Activated CD4-positive, alpha-beta T cell treated with anti-CD3 and anti-CD28 coated beads, Interleukin-2, amount 10 ng/mL, durations not matched to agents 7 days and 5 days (primary cell): ENCODE results near the gene ZDHHC8. TPM values are rescaled to one million over a fixed set of nuclear protein-coding genes. Genes with fewer than 3 reads are reported as not detected.

ENCODE experiments used
- CTCF ChIA-PET: fragments of 350-600 bp; sonication (Branson Sonifier 250); formaldehyde crosslinking; loops from one replicate; lab custom pipeline; 2021; ENCODE audit warnings: antibody characterized with exemption; lab: Charles Lee
- POLR2A ChIA-PET: fragments of 350-600 bp; sonication (Branson Sonifier 250); formaldehyde crosslinking; loops from one replicate; lab custom pipeline; 2021; ENCODE audit warnings: antibody characterized with exemption; lab: Charles Lee
- DNase-seq: peaks from one replicate; pipeline ENCODE4 v3.0.0-alpha.2; 2020
- H3K27ac Mint-ChIP-seq: one replicate; pipeline ENCODE4 v1.8.0; 2021; ENCODE audit warnings: mild to moderate bottlenecking, moderate library complexity, mixed read lengths
- H3K27me3 Mint-ChIP-seq: one replicate; pipeline ENCODE4 v1.8.0; 2021; ENCODE audit warnings: mixed read lengths
- H3K36me3 Mint-ChIP-seq: one replicate; pipeline ENCODE4 v1.8.0; 2021; ENCODE audit warnings: low read depth, mixed read lengths
- H3K4me1 Mint-ChIP-seq: one replicate; pipeline ENCODE4 v1.8.0; 2021; ENCODE audit warnings: mixed read lengths
- H3K4me3 Mint-ChIP-seq: one replicate; pipeline ENCODE4 v1.8.0; 2021; ENCODE audit warnings: mild to moderate bottlenecking, moderate library complexity, mixed read lengths
- H3K9me3 Mint-ChIP-seq: one replicate; pipeline ENCODE4 v1.8.0; 2021; ENCODE audit warnings: mixed read lengths
- total RNA-seq, 2 experiments: library from RNA; stranded (reverse); gene quantifications; one replicate each; pipeline ENCODE4 v1.2.3, GENCODE V29; 2021

Gene ZDHHC8
- 10 to 100 TPM; 57.9 to 58.9 TPM for total RNA-seq

DNA sequence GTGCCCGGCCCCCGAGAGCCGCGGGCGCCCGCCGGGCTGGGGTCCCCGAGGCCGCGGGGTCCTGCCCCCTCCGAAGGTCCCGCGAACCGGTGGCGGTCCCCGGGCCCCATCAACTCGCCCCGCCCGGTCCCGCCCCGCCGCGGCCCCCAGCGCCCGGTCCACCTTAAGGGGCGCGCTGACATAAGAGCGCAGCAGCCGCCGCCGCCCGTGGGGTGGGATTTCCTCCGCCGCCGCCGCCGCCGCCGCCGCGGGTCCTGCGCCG lies at the start of gene ZDHHC8:
Gene ZDHHC8 (plus strand): TSS at position 208 of the 262 bp plus-strand sequence. CDS start 144 bp downstream, outside the sequence.
- H3K9me3 Mint-ChIP-seq, result no peaks in the 10 kb centered on the region
- ChIA-PET POLR2A (interaction anchor here (0.6 kb wide), 1 partner anchor 113 kb away, joined by 3 read pairs; no protein-coding TSS in a partner anchor), CTCF (no interaction called here)
- peaks cover 3% of the 10 kb centered on the region for H3K36me3 Mint-ChIP-seq
- peak within 1 kb of the TSS; percentile 57 for H3K27ac Mint-ChIP-seq
- no peaks in the 10 kb centered on the region for H3K27me3 Mint-ChIP-seq
- H3K4me1 Mint-ChIP-seq, result peaks cover 18% of the 10 kb centered on the region
- peak; percentile 30 for DNase-seq
- peak within 1 kb of the TSS; percentile 69 for H3K4me3 Mint-ChIP-seq

DNA sequence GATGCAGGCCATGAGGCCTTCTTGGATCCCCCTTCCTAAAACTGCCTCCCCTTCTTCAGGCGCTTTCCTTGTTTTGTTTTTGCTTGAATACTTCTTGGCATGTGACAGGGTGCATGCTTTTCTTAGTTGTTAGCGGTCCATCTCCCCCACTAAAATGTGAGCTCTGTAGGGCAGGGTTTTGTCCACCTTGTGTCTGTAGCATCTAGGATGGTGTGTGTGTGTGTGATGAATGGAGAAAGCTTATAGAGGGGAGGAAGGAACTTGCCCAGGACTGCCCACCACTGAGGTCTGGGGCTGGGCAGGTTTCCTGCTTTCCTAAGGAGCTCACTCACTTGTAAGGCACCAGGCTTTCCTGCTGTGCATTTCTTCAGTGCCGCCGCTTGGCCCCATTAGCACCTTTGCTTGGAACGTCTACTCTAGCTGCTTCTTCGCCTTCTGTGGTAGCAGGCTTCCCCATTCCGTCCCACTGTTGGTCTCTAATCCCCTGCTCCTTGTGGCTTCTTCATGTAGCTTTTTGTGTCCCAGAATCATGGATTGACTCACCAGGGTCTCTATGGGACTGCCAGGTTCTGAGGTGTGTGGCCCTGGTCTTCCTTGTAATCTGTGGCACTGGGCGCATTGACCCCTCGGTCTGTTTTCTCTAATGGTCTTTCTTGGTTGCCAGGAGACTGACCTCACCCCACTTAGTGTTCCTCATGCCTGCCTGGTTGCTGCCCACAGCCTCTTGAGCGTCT lies 48.3 kb upstream of the ZDHHC8 start:
- DNase-seq, result no peak
- Mint-ChIP-seq H3K9me3 (no peaks in the 10 kb centered on the region), H3K27me3 (no peaks in the 10 kb centered on the region), H3K36me3 (peaks cover 24% of the 10 kb centered on the region), H3K4me1 (peaks cover 52% of the 10 kb centered on the region), H3K27ac (no peak overlapping the region), H3K4me3 (peak overlapping the region; percentile 1)
- ChIA-PET CTCF (interaction anchor here (0.7 to 1.2 kb wide), 4 partner anchors 8 to 28 kb away, joined by 3 to 4 read pairs (median 3); no protein-coding TSS in a partner anchor), POLR2A (no interaction called here)

DNA sequence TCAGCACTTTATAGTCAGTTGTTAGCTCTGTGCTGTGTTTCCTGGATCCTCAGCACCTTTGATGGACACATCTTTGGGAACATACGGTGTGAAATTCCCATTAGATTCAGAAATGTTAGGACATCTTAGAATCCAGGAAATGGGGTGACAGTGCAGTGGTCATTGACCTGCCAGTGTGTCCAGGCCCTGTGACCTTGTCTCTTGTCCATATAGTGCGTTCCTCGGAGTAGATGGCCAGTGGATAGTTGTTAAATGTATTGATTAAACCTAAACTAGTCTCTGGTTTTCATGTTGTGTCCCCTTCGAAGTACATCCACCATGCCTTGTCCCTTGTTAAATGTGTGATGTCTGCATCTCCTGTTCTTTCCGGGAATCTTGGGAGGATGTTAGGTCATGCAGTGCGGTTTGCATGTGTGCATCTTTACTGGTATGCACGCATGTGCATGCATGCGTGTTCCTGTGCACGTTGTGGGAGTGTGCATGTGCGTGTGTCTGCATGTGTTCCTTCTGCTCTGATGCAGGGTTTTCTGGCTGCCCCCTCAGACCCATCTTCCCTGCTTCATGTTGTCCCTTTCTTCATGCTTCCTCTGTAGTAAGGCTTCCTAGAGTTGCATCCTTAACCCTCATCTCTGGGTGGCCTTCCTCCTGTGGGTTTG lies 47.6 kb upstream of the ZDHHC8 start:
- Mint-ChIP-seq H3K27ac (no peak overlapping the region), H3K9me3 (no peaks in the 10 kb centered on the region), H3K27me3 (no peaks in the 10 kb centered on the region), H3K4me3 (no peak overlapping the region), H3K36me3 (peaks cover 29% of the 10 kb centered on the region), H3K4me1 (peaks cover 52% of the 10 kb centered on the region)
- DNase-seq, result no peak
- POLR2A ChIA-PET, result no interaction called here
- CTCF ChIA-PET, result interaction anchor here (1.2 kb wide), 1 partner anchor 10 kb away, joined by 3 read pairs; no protein-coding TSS in a partner anchor

DNA sequence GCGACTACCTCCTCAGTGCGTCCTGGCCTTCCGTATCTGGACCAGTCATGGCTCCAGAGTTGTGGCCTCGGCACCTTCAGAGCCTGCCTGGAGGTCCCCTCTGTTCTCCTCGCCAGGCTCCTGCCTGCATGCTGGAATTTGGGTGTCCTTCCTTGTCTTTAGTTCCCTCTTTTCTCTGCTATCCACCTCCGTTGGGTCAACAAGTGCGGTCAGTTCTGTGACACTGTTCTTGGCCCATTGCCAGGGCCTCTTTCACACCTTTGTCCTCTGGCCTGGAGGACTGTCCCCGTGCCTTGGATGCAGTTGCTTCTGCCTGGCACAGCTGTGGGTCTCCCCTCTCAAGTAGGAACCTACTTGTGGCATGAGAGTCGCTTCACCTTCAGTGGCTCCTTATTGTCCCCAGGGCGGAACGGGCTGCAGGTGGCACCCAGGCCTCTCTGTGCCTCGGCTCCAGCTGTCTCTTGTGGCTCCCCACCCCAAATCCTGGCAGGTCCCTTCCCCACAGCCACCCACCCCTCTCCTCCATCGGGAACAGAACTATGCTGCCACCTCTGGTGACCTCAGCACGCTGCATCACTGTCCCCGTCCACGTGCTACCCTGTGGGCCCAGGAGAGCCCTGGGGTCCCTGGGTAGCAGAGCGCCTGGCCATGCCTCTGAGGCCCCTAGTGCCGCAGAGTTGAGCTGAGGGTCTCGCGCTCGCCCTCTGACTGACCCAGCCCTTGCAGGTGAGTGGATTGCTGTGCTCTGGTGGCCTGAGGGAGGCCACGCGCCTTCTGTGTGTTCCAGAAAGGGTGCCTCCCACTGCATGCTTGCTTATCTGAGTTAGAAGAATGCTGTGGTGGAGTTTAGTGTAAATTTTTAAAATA lies 46.8 kb upstream of the ZDHHC8 start:
- no peak overlapping the region for H3K27ac Mint-ChIP-seq
- CTCF ChIA-PET, result interaction anchor here (0.8 to 1.2 kb wide), 3 partner anchors 11 to 45 kb away, joined by 3 to 4 read pairs (median 3); partner anchors contain the start of gene RANBP1
- H3K9me3 Mint-ChIP-seq, result no peaks in the 10 kb centered on the region
- POLR2A ChIA-PET, result no interaction called here
- H3K4me3 Mint-ChIP-seq, result no peak overlapping the region
- peaks cover 32% of the 10 kb centered on the region for H3K36me3 Mint-ChIP-seq
- no peaks in the 10 kb centered on the region for H3K27me3 Mint-ChIP-seq
- DNase-seq, result peak; percentile 35
- peaks cover 48% of the 10 kb centered on the region for H3K4me1 Mint-ChIP-seq

DNA sequence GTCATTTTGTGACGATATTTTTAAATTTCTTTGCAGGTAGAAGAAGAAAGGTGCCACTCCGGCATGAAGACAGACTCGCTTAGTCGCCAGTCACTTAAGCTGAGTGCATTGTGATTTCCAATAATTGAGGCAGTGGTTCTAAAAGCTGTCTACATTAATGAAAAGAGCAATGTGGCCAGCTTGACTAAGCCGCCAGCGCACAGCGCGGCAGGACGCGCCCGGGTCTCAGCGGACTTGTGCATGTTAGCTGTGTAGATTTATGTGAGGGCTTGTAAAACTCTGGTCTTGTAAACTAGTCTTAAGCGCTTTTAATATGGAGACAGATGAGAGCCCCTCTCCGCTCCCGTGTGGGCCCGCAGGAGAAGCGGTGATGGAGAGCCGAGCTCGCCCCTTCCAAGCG lies 46.0 kb upstream of the ZDHHC8 start:
- Mint-ChIP-seq H3K4me1 (peaks cover 47% of the 10 kb centered on the region), H3K27me3 (no peaks in the 10 kb centered on the region), H3K4me3 (no peak overlapping the region), H3K9me3 (no peaks in the 10 kb centered on the region), H3K27ac (no peak overlapping the region), H3K36me3 (peaks cover 39% of the 10 kb centered on the region)
- DNase-seq, result no peak
- ChIA-PET POLR2A (no interaction called here), CTCF (interaction anchor here (0.9 to 1.2 kb wide), 2 partner anchors 25 to 44 kb away, joined by 4 to 6 read pairs; no protein-coding TSS in a partner anchor)

GRCh38 chr22:20086101-20086599 lies 45.5 kb upstream of the ZDHHC8 start:
- H3K27ac Mint-ChIP-seq, result no peak overlapping the region
- DNase-seq, result no peak
- H3K4me1 Mint-ChIP-seq, result peaks cover 44% of the 10 kb centered on the region
- no peaks in the 10 kb centered on the region for H3K27me3 Mint-ChIP-seq
- POLR2A ChIA-PET, result no interaction called here
- H3K36me3 Mint-ChIP-seq, result peaks cover 43% of the 10 kb centered on the region
- H3K4me3 Mint-ChIP-seq, result no peak overlapping the region
- CTCF ChIA-PET, result interaction anchor here (0.9 to 1.2 kb wide), 2 partner anchors 25 to 43 kb away, joined by 4 to 6 read pairs; no protein-coding TSS in a partner anchor
- no peaks in the 10 kb centered on the region for H3K9me3 Mint-ChIP-seq

- CTCF ChIA-PET, result interaction anchor here (1.2 kb wide), 1 partner anchor 24 kb away, joined by 6 read pairs; no protein-coding TSS in a partner anchor
- Mint-ChIP-seq H3K36me3 (peaks cover 45% of the 10 kb centered on the region), H3K4me3 (no peak overlapping the region), H3K9me3 (no peaks in the 10 kb centered on the region), H3K4me1 (peaks cover 43% of the 10 kb centered on the region), H3K27ac (no peak overlapping the region), H3K27me3 (no peaks in the 10 kb centered on the region)
- no peak for DNase-seq
- POLR2A ChIA-PET, result no interaction called here
Measured at GRCh38 chr22:20086763-20087162, 44.8 kb upstream of the ZDHHC8 start.

GRCh38 chr22:20087319-20088262 lies 44.0 kb upstream of the ZDHHC8 start:
- Mint-ChIP-seq H3K4me3 (no peak overlapping the region), H3K9me3 (no peaks in the 10 kb centered on the region), H3K4me1 (peaks cover 35% of the 10 kb centered on the region), H3K36me3 (peaks cover 53% of the 10 kb centered on the region), H3K27ac (no peak overlapping the region), H3K27me3 (no peaks in the 10 kb centered on the region)
- ChIA-PET POLR2A (no interaction called here), CTCF (no interaction called here)
- no peak for DNase-seq

DNA sequence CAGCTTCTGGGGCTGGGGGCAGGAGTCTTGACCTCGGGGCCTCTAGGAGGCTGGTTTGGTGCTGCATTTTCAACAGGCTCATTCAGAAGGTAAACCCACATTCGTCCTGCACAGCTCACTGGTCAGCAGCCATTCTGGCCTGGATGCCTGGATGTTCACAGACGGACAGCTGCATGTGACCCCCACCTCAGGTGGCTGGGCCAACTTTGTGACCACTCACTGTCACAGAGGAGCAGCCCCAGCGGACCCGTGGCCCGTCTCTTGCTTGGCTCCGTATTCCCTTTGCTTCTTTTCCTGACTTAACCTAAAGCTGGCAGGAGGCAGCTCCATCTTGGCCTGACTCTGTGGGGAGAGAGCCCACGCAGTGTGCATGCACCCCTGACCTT lies 43.3 kb upstream of the ZDHHC8 start:
- CTCF ChIA-PET, result no interaction called here
- Mint-ChIP-seq H3K27me3 (no peaks in the 10 kb centered on the region), H3K9me3 (no peaks in the 10 kb centered on the region), H3K27ac (no peak overlapping the region), H3K36me3 (peaks cover 56% of the 10 kb centered on the region), H3K4me1 (peaks cover 28% of the 10 kb centered on the region), H3K4me3 (no peak overlapping the region)
- no peak for DNase-seq
- POLR2A ChIA-PET, result no interaction called here

DNA sequence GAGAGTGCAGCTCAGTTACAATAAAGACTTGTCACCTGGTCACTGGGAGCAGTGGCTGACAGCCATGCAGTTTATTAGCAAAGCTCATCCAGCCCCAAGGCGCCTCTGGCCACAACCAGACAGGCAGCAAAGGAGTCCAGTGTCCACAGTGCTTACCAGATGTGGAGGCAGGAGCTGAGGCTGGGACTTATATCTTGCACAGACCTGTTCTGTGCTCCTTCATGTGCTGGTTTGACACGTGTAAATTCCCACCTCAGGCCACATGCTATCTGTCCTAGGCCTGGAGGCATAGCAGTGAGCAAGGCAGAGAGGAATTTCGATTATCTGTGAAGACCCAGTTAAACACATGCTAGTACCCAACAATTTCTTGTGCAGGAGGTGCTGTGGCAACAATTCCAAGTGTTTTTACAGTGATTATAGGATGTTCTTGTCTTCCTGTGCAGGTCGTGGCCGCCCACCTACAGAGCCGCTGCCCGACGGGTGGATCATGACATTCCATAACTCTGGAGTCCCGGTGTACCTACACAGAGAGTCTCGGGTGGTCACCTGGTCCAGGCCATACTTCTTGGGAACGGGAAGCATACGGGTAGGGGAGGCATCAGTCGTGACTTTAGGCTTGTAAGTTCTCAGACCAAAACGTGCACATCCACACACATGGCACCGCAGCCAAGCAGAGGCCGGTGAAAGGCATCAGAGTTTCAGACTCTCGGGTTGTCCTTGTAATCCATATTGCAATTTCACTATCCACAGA lies 42.2 kb upstream of the ZDHHC8 start:
- H3K27ac Mint-ChIP-seq, result no peak overlapping the region
- ChIA-PET POLR2A (no interaction called here), CTCF (no interaction called here)
- H3K9me3 Mint-ChIP-seq, result no peaks in the 10 kb centered on the region
- H3K27me3 Mint-ChIP-seq, result no peaks in the 10 kb centered on the region
- H3K36me3 Mint-ChIP-seq, result peaks cover 67% of the 10 kb centered on the region
- no peak for DNase-seq
- H3K4me1 Mint-ChIP-seq, result peaks cover 23% of the 10 kb centered on the region
- H3K4me3 Mint-ChIP-seq, result no peak overlapping the region

GRCh38 chr22:20089977-20090729 lies 41.5 kb upstream of the ZDHHC8 start:
- Mint-ChIP-seq H3K27me3 (no peaks in the 10 kb centered on the region), H3K9me3 (no peaks in the 10 kb centered on the region), H3K4me3 (no peak overlapping the region), H3K4me1 (peaks cover 18% of the 10 kb centered on the region), H3K27ac (no peak overlapping the region), H3K36me3 (peaks cover 75% of the 10 kb centered on the region)
- ChIA-PET POLR2A (no interaction called here), CTCF (no interaction called here)
- no peak for DNase-seq
